NCI-H446 (cell line): ENCODE results near the gene ALG1.

ENCODE experiments used
- DNase-seq, 2 experiments: peaks; one replicate each; lab custom pipeline; 2025; lab: John Stamatoyannopoulos, UW

Gene ALG1, protein sequence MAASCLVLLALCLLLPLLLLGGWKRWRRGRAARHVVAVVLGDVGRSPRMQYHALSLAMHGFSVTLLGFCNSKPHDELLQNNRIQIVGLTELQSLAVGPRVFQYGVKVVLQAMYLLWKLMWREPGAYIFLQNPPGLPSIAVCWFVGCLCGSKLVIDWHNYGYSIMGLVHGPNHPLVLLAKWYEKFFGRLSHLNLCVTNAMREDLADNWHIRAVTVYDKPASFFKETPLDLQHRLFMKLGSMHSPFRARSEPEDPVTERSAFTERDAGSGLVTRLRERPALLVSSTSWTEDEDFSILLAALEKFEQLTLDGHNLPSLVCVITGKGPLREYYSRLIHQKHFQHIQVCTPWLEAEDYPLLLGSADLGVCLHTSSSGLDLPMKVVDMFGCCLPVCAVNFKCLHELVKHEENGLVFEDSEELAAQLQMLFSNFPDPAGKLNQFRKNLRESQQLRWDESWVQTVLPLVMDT

DNA sequence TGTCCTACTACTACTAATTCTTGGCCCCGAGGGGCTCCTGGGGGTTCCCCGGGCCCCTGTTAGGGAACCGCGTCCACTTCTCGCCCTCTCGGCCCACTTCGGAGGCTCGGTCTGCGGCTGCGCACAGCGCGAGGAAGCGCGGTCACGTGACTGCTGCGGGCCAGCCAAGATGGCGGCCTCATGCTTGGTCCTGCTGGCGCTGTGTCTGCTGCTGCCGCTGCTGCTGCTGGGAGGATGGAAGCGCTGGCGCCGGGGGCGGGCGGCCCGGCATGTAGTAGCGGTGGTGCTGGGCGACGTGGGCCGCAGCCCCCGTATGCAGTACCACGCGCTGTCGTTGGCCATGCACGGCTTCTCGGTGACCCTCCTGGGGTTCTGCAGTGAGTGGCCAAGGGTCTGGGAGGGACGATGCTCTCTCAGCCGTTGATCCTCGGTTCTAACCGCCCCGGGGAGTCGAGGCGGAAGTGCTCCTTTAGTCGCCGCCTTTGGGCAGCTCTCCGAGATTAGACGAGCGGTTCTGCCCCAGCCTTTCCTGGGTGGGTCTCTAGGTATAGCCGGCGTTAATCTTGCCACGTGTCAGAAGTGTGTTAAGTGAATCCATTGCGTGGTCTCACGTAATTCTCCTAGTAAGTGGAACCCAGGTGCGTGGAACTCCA, at the start of gene ALG1:
TSS of gene ALG1 (plus strand) at position 163 of the 653 bp plus-strand sequence. CDS start at position 170, 7 bp downstream.
- peak; percentile 56 to 90 for DNase-seq

DNA sequence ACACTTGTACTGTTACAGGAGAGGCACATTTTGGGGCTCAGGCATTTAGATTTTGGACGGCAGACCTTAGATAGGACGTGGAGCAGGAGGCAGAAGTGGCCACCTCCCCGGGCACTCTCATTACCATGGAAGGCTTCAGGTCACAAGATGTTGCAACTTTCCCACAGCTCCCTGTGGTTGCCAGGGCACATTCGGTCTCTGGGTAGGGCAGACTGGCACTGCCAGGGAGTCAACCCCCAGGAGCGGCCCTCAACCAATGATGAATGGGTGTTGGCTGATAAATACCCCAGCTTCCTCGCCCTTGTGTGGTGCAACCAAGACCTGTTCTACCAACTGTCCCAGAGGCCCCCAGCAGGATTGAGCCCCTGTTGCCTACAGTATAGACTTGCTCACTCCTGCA, 49.1 kb upstream of the ALG1 start:
- no peak for DNase-seq

DNA sequence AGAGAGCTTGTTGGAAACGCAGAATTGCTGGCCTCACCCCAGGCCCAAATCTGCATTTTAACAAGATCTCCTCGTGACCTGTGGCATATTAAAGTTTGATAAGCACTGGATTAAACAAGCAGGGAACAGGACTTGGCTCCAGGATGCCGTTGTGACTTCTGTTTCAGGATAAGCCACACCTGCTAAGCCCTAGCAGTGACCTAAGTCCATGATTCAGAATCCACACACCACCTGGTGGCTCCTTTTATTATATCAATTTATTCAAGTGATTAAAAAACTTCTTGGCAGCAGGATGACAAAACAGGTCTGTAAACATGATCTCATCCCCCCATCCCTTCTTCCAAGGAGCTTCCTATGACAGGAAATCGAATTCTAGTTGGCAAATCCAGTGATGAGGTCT, 47.0 kb upstream of the ALG1 start:
- no peak for DNase-seq

DNA sequence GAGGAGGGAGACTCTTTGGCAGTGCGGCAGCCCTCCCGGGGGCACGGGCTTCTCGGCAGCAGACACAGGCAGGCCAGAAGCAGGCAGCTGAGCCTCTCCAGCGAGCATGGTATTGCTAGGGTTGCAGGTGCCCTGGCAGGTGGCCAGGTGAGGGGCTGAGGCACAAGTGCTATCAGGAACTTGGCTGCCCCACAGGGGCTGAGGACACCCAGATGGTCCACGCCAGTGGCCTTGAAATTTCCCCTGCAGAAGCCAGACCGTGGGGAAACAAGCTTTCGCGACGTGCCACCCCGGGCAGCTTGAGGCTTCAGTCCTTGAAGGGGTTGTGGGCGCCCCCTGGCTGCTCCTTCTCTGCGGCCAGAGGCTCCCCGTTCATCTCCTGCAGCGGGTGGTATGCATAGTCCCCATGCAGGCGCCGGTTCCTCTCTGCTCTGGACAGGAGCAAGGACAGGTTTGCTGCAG, 46.4 kb upstream of the ALG1 start:
- DNase-seq: peak in 1 of 2 experiments; percentile 15

DNA sequence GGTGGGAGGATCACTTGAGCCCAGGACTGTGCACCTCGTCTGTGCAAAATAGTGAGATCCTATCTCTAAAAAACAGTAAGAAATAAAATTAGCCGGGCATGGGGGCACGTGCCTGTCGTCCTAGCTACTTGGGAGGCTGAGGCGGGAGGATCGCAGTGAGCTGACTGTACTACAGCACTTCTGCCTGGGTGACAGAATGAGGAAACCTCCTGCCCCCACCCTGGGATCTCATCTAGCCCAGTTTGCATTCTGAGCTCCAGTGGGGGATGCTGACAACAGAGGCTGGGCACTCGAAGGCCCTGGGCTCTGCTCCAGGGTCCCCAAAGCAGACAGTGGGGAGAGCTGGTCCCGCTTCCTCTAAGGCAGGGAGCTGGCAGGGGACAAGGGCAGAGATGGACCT, 45.0 kb upstream of the ALG1 start:
- DNase-seq: no peak

DNA sequence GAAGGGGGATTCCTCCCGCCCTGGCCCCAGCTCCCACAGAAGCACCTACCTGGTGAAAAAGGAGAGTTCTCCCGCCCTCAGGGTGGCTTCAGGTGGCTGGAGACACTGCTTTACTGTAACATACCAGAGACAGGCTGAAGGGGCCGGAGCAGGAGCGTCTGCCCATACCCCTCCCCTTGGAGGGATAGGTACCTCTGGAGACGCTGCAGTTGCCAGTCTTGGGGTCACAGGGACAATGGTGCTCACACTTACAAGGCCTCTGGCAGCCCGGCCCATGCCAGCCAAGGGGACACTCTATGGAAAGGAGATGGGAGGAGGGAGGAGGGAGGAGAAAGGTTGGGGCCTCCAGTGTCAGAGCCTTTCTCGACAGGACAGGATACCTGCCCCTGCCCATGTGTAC, 44.6 kb upstream of the ALG1 start:
- DNase-seq: no peak

DNA sequence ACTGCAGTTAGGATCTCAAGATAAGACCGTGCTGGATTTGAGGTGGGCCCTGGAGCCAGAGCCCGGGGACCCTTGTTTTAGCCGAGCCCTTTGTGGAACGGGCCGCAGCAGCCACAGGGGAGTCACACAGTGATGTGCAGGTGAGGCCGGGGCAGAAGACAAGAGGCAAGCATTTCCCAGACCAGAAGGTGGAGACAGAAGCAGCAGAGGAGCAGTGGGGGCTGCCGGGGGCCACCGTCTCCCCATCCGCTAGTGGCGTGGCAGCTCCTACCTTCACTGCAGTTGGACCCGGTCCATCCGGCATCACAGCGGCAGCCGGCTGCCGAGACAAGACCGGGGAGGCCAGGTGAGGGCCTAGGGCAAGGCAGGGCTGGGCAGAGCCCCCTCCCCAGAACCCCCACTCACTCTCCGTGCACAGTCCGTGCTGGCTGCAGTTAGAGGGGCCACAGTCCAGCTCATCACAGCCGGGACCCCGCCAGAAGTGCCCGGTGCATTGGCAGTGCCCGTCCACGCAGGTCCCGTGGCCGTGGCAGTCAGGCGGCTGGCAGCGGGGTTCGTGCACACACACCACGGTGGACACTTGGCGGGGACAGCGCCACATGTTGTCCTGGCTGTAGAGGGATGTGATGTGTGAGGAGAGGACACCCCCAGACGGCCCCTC, 43.9 kb upstream of the ALG1 start:
- DNase-seq: no peak

DNA sequence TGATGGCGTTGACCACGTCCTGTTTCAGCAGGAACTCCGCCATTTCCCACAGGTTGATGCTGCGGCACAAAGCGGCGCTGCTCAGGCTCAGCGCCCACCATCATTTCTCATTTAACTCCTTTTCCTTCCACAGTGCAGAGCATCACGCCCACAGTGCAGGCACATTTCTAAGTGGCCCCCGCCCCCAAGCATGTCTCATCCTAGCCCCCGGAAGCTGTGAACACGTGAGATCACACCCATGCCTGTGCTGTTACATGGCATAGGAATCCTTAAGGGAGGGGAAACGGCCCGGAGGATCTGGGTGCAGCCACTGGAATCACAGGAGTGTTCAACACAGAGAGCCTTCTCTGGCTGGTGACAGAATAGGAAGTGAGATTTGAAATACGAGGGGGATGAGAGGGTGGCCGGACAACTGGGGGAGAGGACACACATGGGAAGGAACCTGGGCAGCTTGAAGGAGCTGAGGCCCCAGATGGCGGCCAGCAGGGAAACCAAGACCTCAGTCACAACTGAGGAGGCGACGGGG, 42.6 kb upstream of the ALG1 start:
- no peak for DNase-seq

DNA sequence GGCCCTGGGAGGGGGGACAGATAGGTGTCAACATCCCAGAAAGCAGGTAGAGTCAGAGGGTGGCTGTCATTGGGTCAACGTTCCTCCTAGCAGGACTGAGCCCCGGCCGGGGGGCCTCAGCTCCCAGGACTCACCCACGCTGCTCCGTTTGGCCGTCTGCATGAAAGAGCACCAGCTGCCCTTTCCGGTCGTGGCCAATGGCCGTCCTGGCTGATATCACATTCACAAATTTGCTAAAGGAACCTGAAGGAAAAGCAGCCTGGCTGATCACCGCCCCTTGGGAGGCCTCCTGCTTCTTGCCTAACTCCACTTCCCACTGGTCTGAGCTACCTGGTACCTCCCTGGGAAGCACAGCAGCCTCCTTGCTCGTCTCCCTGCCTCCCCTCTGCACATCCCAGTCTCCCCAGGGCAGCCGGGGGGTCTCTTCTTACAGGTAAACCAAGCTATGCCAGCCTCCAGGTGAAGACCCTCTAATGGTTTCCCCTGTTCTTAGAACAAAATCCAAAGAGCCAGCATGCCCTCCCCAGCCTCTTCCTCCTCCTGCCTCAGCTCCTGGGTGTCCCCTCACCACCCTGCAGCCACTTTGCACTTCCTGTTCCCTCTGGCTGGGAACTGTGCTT, 41.3 kb upstream of the ALG1 start:
- no peak for DNase-seq

DNA sequence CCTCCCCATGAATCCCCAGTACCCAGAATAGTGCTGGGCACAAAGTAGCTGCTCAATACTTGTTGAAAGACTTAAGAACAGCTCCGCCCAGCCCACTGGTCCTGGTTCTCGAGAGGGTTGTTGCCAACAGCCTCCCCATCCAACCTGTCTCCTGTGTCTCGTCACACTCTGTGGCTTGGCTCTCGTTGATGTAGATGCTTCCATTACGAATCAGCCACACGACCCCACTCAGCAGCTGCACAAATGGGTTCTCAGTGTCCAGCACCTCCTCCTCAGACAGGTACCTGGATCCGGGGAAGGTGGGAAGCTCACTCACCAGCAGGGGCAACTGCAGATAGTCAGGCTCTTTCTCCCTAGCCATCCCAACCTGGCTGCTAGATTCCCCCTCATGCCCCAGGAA, 40.0 kb upstream of the ALG1 start:
- no peak for DNase-seq

DNA sequence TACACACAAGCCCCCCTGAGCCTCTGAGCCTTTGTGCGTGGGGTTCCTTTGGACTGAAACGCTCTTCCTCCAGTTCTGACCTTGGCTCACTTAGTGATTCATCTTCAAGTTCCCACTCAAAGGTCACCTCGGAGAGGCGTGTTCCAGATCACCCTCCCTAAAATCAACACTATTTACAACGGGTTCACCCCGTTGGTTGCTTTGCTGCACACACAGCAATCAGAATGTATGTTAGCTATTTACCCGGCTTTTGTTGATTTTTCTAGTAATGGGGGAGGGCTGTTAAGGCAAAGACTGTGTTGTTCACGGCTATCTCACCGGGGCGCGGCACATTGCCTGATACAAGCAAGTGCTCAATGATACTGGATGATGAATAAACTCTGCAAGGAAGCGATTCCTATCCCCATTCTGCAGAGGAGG, 38.9 kb upstream of the ALG1 start:
- no peak for DNase-seq

DNA sequence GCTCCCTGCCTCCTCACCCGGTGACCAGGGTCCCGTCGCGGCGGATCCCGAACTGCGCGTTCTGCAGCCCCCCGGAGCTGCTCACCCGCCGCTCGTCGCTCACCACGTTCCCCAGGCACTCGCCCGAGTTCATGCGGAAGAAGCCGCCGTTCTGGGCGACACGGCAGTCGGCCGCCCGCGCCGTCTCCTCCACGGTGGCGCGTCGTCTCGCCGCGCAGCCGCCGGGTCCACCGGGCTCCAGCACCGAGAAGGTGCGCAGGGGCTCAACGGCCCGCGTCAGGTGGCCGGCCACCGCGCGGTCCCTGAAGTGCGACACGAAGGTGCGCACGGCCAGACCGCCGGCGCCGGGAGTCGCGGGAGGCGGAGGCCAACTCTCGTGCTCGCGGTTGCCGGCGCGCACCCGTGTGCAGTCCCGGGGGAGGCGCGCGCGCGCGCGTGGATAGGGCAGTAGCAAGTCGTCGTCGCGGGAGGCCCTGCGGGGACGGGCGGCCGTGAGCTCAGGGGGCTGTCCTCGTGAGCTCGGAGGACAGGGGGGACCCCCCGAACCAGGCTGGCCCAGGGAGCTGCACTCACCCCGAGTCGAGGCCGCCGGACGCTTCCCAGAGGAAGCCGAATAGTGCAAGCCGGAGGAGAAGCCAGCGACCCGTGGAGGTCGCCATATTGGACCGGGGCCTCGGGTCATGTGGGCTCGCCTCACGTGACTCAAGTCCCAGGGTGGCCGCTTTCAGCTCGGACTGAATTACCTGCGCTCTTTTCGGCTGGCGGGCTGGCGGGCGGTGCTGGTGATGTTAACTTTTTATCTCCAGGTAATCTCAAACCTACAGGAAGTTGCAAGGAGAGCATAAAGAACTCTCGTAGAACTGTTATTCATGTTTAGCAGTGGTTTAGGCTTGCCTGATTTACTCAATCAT, 38.1 kb upstream of the ALG1 start, which contains the start of gene NAGPA:
TSS of gene NAGPA (minus strand) at position 680 of the 911 bp plus-strand sequence. CDS start at position 659, 21 bp downstream.
- peak; percentile 52 to 81 for DNase-seq

DNA sequence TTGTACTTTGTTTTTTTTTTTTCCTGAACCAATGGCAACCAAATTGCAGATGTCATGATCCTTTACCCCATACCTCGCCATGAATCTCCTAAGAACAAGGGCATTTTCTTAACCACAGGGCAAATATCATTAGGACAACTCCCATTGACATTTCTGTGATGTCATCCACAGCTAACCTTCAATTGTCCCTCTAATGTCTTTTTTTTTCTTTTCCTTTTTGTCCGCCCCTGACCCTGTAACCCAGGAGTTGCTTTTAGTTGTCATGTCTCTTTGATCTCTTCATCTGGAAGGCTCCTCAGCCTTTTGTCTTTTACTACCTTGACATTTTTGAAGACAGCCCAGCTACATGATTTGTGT, 37.5 kb upstream of the ALG1 start:
- no peak for DNase-seq

DNA sequence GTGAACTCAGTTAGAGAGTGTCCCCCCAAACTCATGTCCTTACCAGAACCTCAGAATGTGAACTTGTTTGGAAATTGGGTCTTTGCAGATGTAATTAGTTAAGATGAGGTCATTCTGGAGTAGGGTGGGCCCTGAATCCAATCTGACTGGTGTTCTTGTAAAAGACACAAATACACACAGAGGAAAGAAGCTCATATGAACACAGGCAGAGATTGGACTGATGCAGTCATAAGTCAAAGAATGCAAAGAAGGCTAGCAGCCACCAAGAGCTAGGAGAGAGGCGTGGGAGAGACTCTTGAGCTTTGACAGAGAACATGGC, 35.8 kb upstream of the ALG1 start:
- no peak for DNase-seq

DNA sequence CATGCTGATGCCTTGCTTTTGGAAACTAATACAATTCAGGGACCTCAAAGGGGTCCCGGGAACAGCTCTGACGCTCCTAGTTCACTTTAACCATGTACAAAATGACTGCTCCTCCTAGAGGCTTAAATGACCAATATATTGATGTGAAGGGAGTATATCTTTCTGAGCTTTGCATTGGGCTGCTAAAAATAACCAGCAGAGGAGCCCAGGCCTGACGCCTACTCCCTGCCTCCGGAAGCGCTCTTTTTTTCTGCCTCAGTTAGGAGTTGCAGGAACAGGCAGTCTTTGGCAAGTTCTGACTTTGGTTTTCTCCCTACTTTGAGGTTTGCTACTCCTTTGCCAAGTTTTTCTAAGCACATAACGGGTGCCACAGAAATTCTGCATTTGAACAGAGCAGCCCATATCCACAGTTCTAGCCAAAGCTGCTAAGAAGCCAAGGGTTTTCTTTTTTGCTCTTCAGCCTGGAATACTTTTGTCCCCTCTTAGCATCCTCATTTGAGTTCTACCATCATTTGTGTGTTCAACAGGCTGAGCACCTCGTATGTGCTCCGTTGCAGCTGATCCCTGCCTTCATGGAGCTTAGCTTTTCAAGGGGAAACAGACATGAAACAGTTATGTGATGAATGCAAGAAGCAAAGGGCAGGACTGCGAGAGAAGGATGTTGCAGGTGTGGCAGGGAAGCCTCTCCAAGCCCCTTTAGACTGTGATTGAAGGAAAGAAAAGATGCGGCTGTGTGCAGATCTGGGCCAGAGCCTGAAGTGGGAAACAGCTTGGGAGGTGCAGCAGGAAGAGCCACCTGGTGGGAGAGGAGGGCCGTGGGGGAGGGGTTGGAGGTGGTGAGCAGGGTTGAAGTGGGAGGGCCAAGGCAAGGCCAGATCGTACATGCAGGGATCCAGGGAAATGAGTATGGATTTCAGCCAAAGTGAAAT, 35.2 kb upstream of the ALG1 start:
- DNase-seq: no peak

DNA sequence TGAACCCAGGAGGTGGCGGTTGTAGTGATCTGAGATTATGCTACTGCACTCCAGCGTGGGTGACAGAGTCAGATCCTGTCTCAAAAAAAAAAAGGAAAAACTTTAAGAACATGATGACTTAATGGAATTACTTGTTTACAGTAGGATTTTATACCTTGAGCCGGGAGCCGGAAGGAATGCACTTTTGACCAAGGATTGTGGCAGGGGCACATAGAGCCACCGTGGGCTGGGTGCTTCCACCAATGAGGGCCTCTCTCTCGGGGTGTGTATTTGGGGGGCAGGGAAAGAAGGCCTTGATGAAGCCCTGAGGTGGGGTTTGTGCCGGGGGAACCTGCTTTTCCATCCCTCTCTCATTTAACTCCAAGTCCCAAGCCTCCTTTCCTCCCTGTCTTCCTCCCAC, 31.2 kb upstream of the ALG1 start:
- DNase-seq: no peak

DNA sequence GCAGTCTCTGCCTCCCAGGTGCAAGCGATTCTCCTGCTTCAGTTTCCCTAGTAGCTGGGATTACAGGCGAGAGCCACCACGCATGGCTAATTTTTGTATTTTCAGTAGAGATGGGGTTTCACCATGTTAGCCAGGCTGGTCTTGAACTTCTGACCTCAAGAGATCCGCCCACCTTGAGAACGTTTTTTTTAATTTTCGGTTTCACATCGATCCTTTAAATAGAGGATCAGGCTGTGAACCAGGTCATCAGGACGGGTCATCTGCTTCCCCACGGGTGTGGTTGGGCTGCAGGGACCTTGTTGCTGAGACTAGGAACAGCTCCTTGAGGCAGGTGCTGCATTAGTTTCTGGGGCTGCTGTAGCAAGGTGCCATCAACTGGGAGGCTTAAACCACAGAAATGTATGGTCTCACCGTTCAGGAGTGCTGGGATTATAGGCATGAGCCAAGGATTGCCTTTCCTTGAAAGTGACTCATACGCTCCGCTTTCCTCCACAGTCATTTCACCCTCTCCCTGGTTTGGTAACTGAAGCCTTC, 30.0 kb upstream of the ALG1 start:
- DNase-seq: no peak

DNA sequence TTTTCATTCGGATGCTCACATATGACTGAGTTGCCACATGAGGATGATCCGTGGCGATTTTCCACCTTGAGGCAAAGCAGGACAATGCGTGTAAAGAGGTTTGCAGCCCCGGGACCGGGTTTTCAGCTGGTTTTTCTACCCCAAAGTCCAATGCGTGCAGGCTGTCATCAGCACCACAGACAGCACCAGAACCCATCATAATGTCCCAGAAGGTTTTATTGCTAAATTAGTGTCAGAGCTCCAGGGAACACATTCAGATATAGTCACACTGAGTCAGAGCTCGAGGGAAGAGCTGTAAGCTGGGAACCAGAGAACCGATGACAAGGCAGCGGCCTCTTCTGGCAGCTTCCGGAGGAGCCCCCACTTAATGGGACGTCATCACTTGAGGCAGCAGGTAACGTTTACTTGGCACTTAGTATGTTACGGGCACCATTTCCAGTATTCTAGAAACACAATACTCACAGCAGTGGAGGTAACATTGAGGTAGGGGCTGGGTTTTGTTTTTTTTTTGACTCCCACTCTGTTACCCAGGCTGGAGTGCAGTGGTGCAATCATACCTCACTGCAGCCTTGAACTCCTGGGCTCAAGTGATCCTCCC, 29.0 kb upstream of the ALG1 start:
- DNase-seq: no peak

DNA sequence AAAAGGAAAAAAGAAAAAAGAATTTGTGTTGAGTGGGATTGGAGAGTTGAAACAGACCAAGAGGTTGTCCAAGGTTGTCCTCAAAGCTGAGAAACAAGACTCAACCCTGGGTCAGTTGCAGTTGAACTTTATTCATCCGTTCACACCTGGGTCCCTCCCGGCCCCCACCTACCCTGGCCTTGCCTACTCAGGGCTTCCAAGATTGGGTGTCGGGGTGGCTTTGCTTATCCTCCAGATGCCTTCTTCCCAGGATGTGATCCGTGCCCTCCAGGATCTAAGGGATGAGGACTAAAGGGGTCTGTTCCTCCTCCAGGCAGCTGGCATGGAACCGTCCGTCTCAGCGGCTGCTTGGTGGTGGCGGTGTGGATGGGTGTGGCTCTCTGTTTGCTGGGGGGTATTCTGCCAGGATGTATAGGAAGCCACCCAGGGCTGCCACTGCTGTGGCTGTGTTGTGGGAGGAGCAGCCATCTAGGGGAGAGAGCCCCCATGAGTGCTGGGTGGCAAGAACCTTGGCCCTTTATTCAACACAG, 27.6 kb upstream of the ALG1 start:
- no peak for DNase-seq
